PC-9 (cell line): Measurements from ENCODE around the gene DDR1. TPM values are rescaled to one million over a fixed set of nuclear protein-coding genes. Genes with fewer than 3 reads are reported as not detected.

Experiments used
- BruUV-seq: library from RNA; stranded (reverse); fragments of 400-500 nt; replicated peaks from 2 replicates; lab custom pipeline; 2021; lab: Mats Ljungman, UMichigan
- CTCF ChIA-PET: fragments of 300-600 bp; sonication (Branson Sonifier 250); formaldehyde crosslinking; loops from one replicate; lab custom pipeline; 2022; ENCODE audit warnings: antibody characterized with exemption; lab: Charles Lee
- POLR2A ChIA-PET: fragments of 300-600 bp; sonication (Branson Sonifier 250); formaldehyde crosslinking; loops from one replicate; lab custom pipeline; 2022; ENCODE audit warnings: antibody characterized with exemption; ENCODE audit not compliant: unreplicated experiment; lab: Charles Lee
- DNase-seq, 2 experiments: peaks; one replicate each; pipeline versions ENCODE4 v3.0.0 to v3.0.0-alpha.2; 2015 to 2022; ENCODE audit warnings: mixed read lengths in 1 of 2
- H2AFZ ChIP-seq: fragments of 200-600 bp; sonication (generic); 2 replicates; pipeline ENCODE4 v1.8.1; 2017; ENCODE audit warnings: antibody characterized with exemption
- H3F3A ChIP-seq: fragments of 200-600 bp; sonication (generic); 2 replicates; pipeline ENCODE4 v1.8.1; 2017; ENCODE audit warnings: antibody characterized with exemption, mild to moderate bottlenecking, low read depth; ENCODE audit not compliant: insufficient read depth
- H3K27ac ChIP-seq: fragments of 200-600 bp; sonication (generic); 2 replicates; pipeline ENCODE4 v1.6.1; 2016; ENCODE audit warnings: mixed run types
- H3K27me3 ChIP-seq: fragments of 200-600 bp; sonication (generic); 2 replicates; pipeline ENCODE4 v1.6.1; 2016; ENCODE audit warnings: low read depth, mixed run types; ENCODE audit not compliant: insufficient read depth
- H3K36me3 ChIP-seq: fragments of 200-600 bp; sonication (generic); 2 replicates; pipeline ENCODE4 v1.6.1; 2016; ENCODE audit warnings: low read depth, mixed run types
- H3K4me1 ChIP-seq: fragments of 200-600 bp; sonication (generic); replicated peaks from 2 replicates; pipeline ENCODE4 v1.6.1; 2016; ENCODE audit warnings: mixed run types; ENCODE audit not compliant: insufficient read depth
- H3K4me2 ChIP-seq: fragments of 200-600 bp; sonication (generic); 2 replicates; pipeline ENCODE4 v1.6.1; 2017; ENCODE audit warnings: mixed run types
- H3K4me3 ChIP-seq: fragments of 200-600 bp; sonication (generic); 2 replicates; pipeline ENCODE4 v1.6.1; 2016; ENCODE audit warnings: mixed run types
- H3K79me2 ChIP-seq: fragments of 200-600 bp; sonication (generic); 2 replicates; pipeline ENCODE4 v1.6.1; 2017; ENCODE audit warnings: low read depth, mixed run types
- H3K9me2 ChIP-seq: fragments of 200-600 bp; sonication (generic); 2 replicates; pipeline ENCODE4 v1.8.1; 2017; ENCODE audit warnings: mild to moderate bottlenecking; ENCODE audit not compliant: insufficient read depth
- H3K9me3 ChIP-seq: fragments of 200-600 bp; sonication (generic); 2 replicates; pipeline ENCODE4 v1.8.1; 2016; ENCODE audit warnings: low read depth; ENCODE audit not compliant: insufficient read depth
- H4K20me1 ChIP-seq: fragments of 200-600 bp; sonication (generic); 2 replicates; pipeline ENCODE4 v1.8.1; 2017; ENCODE audit not compliant: insufficient read depth
- EZH2 ChIP-seq: fragments of 200-600 bp; sonication (generic); IDR thresholded peaks from 2 replicates; pipeline ENCODE4 v1.8.0; 2017; ENCODE audit warnings: antibody characterized with exemption, low read depth
- intact Hi-C: fragments of 100-400 bp; cut with micrococcal nuclease; formaldehyde crosslinking; loops from one replicate; pipeline ENCODE4 v1.10.0; 2022; ENCODE audit not compliant: unreplicated experiment
- total RNA-seq: library from RNA; stranded (reverse); gene quantifications from 2 replicates; pipeline ENCODE4 v1.2.3, GENCODE V29; 2021
- TF ChIP-seq, protein P1 (sequence below): fragments of 200-600 bp; sonication (generic); conservative IDR thresholded peaks from 2 replicates; pipeline ENCODE4 v1.6.1; 2017; ENCODE audit warnings: mixed run types, antibody characterized with exemption, mild to moderate bottlenecking, moderate library complexity

Gene DDR1
- total RNA-seq, 1 experiment from 2014 or later = 267 TPM

DNA sequence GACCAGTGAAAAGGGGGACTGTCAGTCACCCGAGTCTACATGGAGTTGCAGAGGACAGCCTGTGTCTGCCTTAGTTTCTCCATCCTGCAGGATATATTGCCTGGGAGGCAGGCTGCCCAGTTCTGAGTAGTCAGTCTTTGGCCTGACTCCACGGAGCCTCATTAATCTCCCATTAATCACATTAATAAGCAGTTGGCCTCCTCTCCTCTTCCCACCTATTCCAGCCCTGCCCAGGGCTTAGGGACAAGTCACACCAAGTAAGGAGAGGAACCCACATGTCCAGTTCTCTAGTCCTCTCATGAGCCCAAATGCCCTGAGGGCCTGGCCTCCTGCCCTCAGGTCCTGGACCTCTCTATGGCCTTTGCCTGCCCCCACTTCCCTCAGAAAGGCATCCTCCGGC, 55.2 kb downstream of the DDR1 start:
- Histone ChIP-seq H3K27me3 (no peaks in the 10 kb centered on the region), H3K36me3 (no peaks in the 10 kb centered on the region), H3K4me2 (no peak overlapping the region), H3K4me3 (no peak overlapping the region), H3K27ac (no peak overlapping the region), H3K9me2 (no peaks in the 10 kb centered on the region), H3F3A (peaks cover 5% of the 10 kb centered on the region; the same call in 1 of the 2 replicates), H3K4me1 (peaks cover 17% of the 10 kb centered on the region; the same call in 1 of the 2 replicates), H4K20me1 (no peaks in the 10 kb centered on the region), H3K9me3 (no peaks in the 10 kb centered on the region), H3K79me2 (no peaks in the 10 kb centered on the region), H2AFZ (no peak overlapping the region)
- POLR2A ChIA-PET = no interaction called here
- no TSS peak for BruUV-seq
- no peak for DNase-seq
- intact Hi-C loops = no loop called here
- CTCF ChIA-PET = interaction anchor here (0.5 to 0.8 kb wide), 2 partner anchors 104 to 109 kb away, joined by 3 to 24 read pairs; no protein-coding TSS in a partner anchor
- no peak for TF ChIP-seq EZH2
- TF ChIP-seq, protein P1, sequence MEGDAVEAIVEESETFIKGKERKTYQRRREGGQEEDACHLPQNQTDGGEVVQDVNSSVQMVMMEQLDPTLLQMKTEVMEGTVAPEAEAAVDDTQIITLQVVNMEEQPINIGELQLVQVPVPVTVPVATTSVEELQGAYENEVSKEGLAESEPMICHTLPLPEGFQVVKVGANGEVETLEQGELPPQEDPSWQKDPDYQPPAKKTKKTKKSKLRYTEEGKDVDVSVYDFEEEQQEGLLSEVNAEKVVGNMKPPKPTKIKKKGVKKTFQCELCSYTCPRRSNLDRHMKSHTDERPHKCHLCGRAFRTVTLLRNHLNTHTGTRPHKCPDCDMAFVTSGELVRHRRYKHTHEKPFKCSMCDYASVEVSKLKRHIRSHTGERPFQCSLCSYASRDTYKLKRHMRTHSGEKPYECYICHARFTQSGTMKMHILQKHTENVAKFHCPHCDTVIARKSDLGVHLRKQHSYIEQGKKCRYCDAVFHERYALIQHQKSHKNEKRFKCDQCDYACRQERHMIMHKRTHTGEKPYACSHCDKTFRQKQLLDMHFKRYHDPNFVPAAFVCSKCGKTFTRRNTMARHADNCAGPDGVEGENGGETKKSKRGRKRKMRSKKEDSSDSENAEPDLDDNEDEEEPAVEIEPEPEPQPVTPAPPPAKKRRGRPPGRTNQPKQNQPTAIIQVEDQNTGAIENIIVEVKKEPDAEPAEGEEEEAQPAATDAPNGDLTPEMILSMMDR = no peak

DNA sequence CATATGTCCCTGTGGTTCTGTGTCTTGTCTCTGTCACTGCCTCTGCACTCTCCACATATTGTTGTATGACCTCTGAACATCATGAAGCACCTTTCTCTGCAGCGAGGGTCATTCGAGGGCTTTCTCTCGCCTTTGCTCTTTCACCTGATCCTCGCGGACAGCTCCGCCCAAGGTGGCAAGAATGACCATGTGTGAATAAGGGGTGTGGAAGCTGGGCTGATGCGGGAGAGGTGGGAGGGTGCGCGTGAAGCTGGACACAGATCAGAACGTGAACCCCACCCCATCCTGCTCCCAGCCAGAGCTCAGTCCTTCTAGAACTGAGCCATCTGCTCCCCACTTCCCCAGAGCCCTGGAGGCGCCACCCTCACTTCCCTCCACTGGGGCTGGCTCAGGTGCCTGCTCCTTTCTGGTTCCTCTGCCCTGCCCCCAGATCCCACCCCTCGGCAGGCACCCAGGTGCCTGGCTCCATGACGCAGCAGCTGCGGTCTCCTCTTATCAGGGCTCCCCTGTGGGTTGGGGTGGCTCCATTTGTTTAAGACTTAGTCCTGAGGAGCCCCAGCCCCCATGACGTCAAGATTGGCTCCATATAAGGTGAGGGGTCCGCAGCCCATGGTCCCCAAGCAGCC, 56.2 kb downstream of the DDR1 start, which contains the start of gene MUCL3:
TSS of gene MUCL3 (plus strand) at position 613 of the 626 bp plus-strand sequence. CDS start 27 bp downstream, outside the sequence.
- TF ChIP-seq EZH2 = no peak
- TF ChIP-seq, protein P1 = no peak
- peaks cover 5% of the 10 kb centered on the region; the same call in 1 of the 2 replicates for H3F3A ChIP-seq
- no peaks in the 10 kb centered on the region for H3K9me3 ChIP-seq
- CTCF ChIA-PET = no interaction called here
- DNase-seq = no peak
- H3K4me3 ChIP-seq = no peak within 1 kb of the TSS
- H3K4me2 ChIP-seq = no peak within 1 kb of the TSS
- POLR2A ChIA-PET = interaction anchor here (0.5 kb wide), 1 partner anchor 796 kb away, joined by 6 read pairs; no protein-coding TSS in a partner anchor
- H3K9me2 ChIP-seq = no peaks in the 10 kb centered on the region
- no peak within 1 kb of the TSS for H3K27ac ChIP-seq
- intact Hi-C loops = no loop called here
- no peaks in the 10 kb centered on the region for H3K36me3 ChIP-seq
- no peaks in the 10 kb centered on the region for H3K27me3 ChIP-seq
- no peaks in the 10 kb centered on the region for H4K20me1 ChIP-seq
- BruUV-seq = no TSS peak
- H3K4me1 ChIP-seq = peaks cover 8% of the 10 kb centered on the region; the same call in 1 of the 2 replicates
- H2AFZ ChIP-seq = no peak within 1 kb of the TSS
- no peaks in the 10 kb centered on the region for H3K79me2 ChIP-seq

DNA sequence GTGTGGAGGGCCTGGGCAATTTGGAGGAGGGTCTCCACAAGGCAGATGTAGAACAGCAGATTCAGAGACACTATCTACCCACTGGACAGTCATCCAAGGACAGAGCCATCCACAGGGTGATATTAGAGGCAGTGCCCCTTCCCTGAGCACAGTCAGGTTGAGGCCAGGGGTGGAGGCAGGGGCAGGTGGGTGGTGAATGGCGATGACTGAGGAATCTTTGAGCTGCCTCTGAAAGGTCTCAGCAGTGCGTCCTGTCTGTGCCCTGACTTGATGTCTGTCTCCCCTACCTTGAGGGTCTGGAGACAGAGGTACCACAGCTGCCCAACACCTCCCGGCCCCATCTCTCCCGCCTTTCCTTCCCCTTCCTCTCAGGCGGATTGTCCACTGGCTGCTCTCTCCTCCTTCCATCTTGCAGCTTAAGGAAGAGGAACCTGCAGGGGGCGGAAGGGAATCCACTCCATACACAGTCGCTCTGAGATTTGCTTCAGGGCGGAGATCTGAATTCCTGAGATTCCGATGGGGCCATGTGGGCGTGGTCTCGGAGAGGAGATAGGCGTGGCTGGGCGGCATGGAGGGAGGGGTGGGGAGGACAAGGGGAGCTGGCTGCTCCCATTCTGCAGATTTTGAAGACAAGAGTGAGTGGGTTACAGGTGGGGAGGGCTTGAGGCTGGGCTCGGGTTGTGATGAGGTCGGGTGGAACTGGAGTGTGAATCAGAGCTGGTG, 58.2 kb downstream of the DDR1 start:
- Histone ChIP-seq H3K4me2 (peak overlapping the region; percentile 39), H3K27ac (no peak overlapping the region), H3K9me2 (no peaks in the 10 kb centered on the region), H3K27me3 (no peaks in the 10 kb centered on the region), H3K4me3 (no peak overlapping the region), H3K79me2 (no peaks in the 10 kb centered on the region), H3K36me3 (no peaks in the 10 kb centered on the region), H2AFZ (no peak overlapping the region; the same call in 1 of the 2 replicates), H3F3A (peaks cover 5% of the 10 kb centered on the region; the same call in 1 of the 2 replicates), H4K20me1 (no peaks in the 10 kb centered on the region), H3K4me1 (peaks cover 8% of the 10 kb centered on the region; the same call in 1 of the 2 replicates), H3K9me3 (no peaks in the 10 kb centered on the region)
- DNase-seq = peak; percentile 82 to 91
- BruUV-seq = no TSS peak
- ChIA-PET CTCF (interaction anchor here (0.6 to 1.4 kb wide), 12 partner anchors 14 to 448 kb away, joined by 3 to 16 read pairs (median 4); partner anchors contain the start of gene MUC21), POLR2A (interaction anchor here (0.7 kb wide), 2 partner anchors 349 to 616 kb away, joined by 9 to 27 read pairs; no protein-coding TSS in a partner anchor)
- no peak for TF ChIP-seq EZH2
- TF ChIP-seq, protein P1 = peak; percentile 80
- intact Hi-C loops = loop anchor here (1.0 kb wide), 1 partner anchor 100 kb away; no protein-coding TSS in a partner anchor
